GM18498 (cell line): ENCODE data around the gene HSD17B2.
A peak's percentile ranks its signal among the peaks of the same experiment; 100 is the strongest.
"Not testable (repeated sequence)": the region's sequence is repeated elsewhere in the genome, so short reads cannot be mapped to it uniquely, and the experiment has no call there.

Experiments used
- ATAC-seq: cut with Tn5 transposase; IDR thresholded peaks from one replicate; pipeline ENCODE4 v1.9.1; 2021; ENCODE audit warnings: mild to moderate bottlenecking, moderate library complexity; ENCODE audit not compliant: unreplicated experiment

The HSD17B2 gene

GRCh38 chr16:82074019-82074558 is 39.0 kb downstream of the HSD17B2 start:
- ATAC-seq, result no peak

- no peak for ATAC-seq
Observed at GRCh38 chr16:82078125-82078524, 43.1 kb downstream of the HSD17B2 start.

- no peak for ATAC-seq
Observed at GRCh38 chr16:82079892-82080291, 44.8 kb downstream of the HSD17B2 start.

- no peak for ATAC-seq
Observed at GRCh38 chr16:82081264-82081663, 46.2 kb downstream of the HSD17B2 start.

GRCh38 chr16:82082097-82082496 is 47.0 kb downstream of the HSD17B2 start:
- ATAC-seq, result no peak

GRCh38 chr16:82082543-82083244 is 47.6 kb downstream of the HSD17B2 start:
- peak; percentile 60 for ATAC-seq

- no peak for ATAC-seq
Observed at GRCh38 chr16:82083710-82084353, 48.8 kb downstream of the HSD17B2 start.

GRCh38 chr16:82085011-82085779 is 50.1 kb downstream of the HSD17B2 start:
- no peak for ATAC-seq

GRCh38 chr16:82088483-82088882 is 53.4 kb downstream of the HSD17B2 start:
- ATAC-seq, result no peak

- no peak for ATAC-seq
Observed at GRCh38 chr16:82091241-82091640, 56.2 kb downstream of the HSD17B2 start.

- ATAC-seq, result no peak
Observed at GRCh38 chr16:82092711-82093110, 57.7 kb downstream of the HSD17B2 start.

GRCh38 chr16:82093666-82094300 is 58.7 kb downstream of the HSD17B2 start:
- ATAC-seq, result no peak

- no peak for ATAC-seq
Observed at GRCh38 chr16:82094942-82095540, 60.0 kb downstream of the HSD17B2 start.

GRCh38 chr16:82096641-82097040 is 61.6 kb downstream of the HSD17B2 start:
- no peak for ATAC-seq

- no peak for ATAC-seq
Observed at GRCh38 chr16:82105107-82105506, 70.1 kb downstream of the HSD17B2 start.

GRCh38 chr16:82108100-82108499 is 73.0 kb downstream of the HSD17B2 start:
- no peak for ATAC-seq

GRCh38 chr16:82108774-82109173 is 73.7 kb downstream of the HSD17B2 start:
- no peak for ATAC-seq

- ATAC-seq, result not testable (repeated sequence)
Observed at GRCh38 chr16:82109266-82109665, 74.2 kb downstream of the HSD17B2 start.

GRCh38 chr16:82111944-82112343 is 76.9 kb downstream of the HSD17B2 start:
- no peak for ATAC-seq

GRCh38 chr16:82113741-82114140 is 78.7 kb downstream of the HSD17B2 start:
- ATAC-seq, result no peak

- no peak for ATAC-seq
Observed at GRCh38 chr16:82116535-82116934, 81.5 kb downstream of the HSD17B2 start.
